HepG2 (cell line): ENCODE data around the gene BCORL1. TPM values are rescaled to one million over a fixed set of nuclear protein-coding genes. Genes with fewer than 3 reads are reported as not detected.

Source experiments
- ATAC-seq: fragments of 200-7000 bp; cut with Tn5 transposase; 3 replicates; pipeline ENCODE4 v1.9.1; 2020; ENCODE audit warnings: mild to moderate bottlenecking, moderate library complexity
- BruUV-seq: library from RNA; stranded (reverse); fragments of 400-500 nt; replicated peaks from 2 replicates; lab custom pipeline; 2021; lab: Mats Ljungman, UMichigan
- CTCF ChIA-PET: fragments of 300-600 bp; formaldehyde crosslinking; extraction: SDS; loops from one replicate; lab custom pipeline; 2021; ENCODE audit warnings: low total read pairs, inconsistent platforms, low intra/inter-chr PET ratio; lab: Yijun Ruan, JAX
- POLR2A ChIA-PET: fragments of 350-600 bp; sonication (Branson Sonifier 250); formaldehyde crosslinking; loops from one replicate; lab custom pipeline; 2020; ENCODE audit warnings: antibody characterized with exemption, inconsistent platforms; lab: Yijun Ruan, JAX
- DNase-seq: peaks from one replicate; pipeline ENCODE4 v3.0.0-alpha.2; 2015; ENCODE audit warnings: low spot score
- FAIRE-seq: peaks from 3 replicates; lab custom pipeline; 2011; peaks lifted over from hg19 to GRCh38; lab: Jason Lieb, UNC
- H2AFZ ChIP-seq: one replicate; pipeline ENCODE4 v1.6.1; 2011; ENCODE audit warnings: low read length, inconsistent platforms
- H3K27ac ChIP-seq: fragments of 300-600 bp; 3 replicates; pipeline ENCODE4 v1.8.0; 2011; ENCODE audit warnings: mixed run types, mild to moderate bottlenecking, mixed read lengths, low read length, inconsistent platforms; ENCODE audit not compliant: insufficient read depth; ENCODE audit errors: extremely low read length
- H3K27me3 ChIP-seq, 2 experiments: fragments of 200-600 bp in 1 of 2; 2 replicates in 1 of 2; 3 replicates in 1 of 2; pipeline versions ENCODE4 v1.6.0 to v1.8.0; 2011; ENCODE audit warnings: low read length in 2 of 2, mild to moderate bottlenecking in 2 of 2, moderate library complexity in 2 of 2, inconsistent platforms in 1 of 2; ENCODE audit not compliant: insufficient read depth in 2 of 2, control insufficient read depth in 1 of 2
- H3K36me3 ChIP-seq, 2 experiments: fragments of 200-600 bp in 1 of 2; replicated peaks in 1 of 2; 2 replicates in 1 of 2; 3 replicates in 1 of 2; pipeline versions ENCODE4 v1.5.1 to v1.8.0; 2011; ENCODE audit warnings: low read length in 2 of 2, inconsistent platforms in 1 of 2; ENCODE audit not compliant: insufficient read depth in 2 of 2, control insufficient read depth in 1 of 2
- H3K4me1 ChIP-seq: 2 replicates; pipeline ENCODE4 v1.5.1; 2012; ENCODE audit warnings: low read length, inconsistent platforms; ENCODE audit not compliant: insufficient read depth
- H3K4me2 ChIP-seq: 2 replicates; pipeline ENCODE4 v1.6.0; 2011; ENCODE audit warnings: low read depth, low read length, inconsistent platforms
- H3K4me3 ChIP-seq, 3 experiments: fragments of 200-600 bp in 1 of 3; sonication (generic), shearing (Covaris generic) in 1 of 3; replicated peaks in 1 of 3; 2 replicates each; pipeline ENCODE4 v1.5.1; 2011 to 2016; ENCODE audit warnings: low read length in 3 of 3, inconsistent platforms in 2 of 3, low read depth in 2 of 3, mild to moderate bottlenecking in 2 of 3, control low read depth in 1 of 3, mixed read lengths in 1 of 3; ENCODE audit not compliant: insufficient read depth in 1 of 3
- H3K79me2 ChIP-seq: one replicate; pipeline ENCODE4 v1.6.1; 2011; ENCODE audit warnings: low read length, inconsistent platforms; ENCODE audit not compliant: insufficient read depth
- H3K9ac ChIP-seq: 2 replicates; pipeline ENCODE4 v1.6.0; 2011; ENCODE audit warnings: mild to moderate bottlenecking, low read depth, low read length, inconsistent platforms; ENCODE audit not compliant: insufficient read depth
- H3K9me3 ChIP-seq: 2 replicates; pipeline ENCODE4 v1.5.1; 2012; ENCODE audit warnings: mild to moderate bottlenecking, low read length
- H4K20me1 ChIP-seq: 2 replicates; pipeline ENCODE4 v1.6.0; 2011; ENCODE audit warnings: inconsistent platforms, mild to moderate bottlenecking, low read length, moderate library complexity; ENCODE audit not compliant: insufficient read depth
- RBFOX2 ChIP-seq: fragments of 200-400 bp; formaldehyde crosslinking; IDR thresholded peaks from 2 replicates; pipeline ENCODE4 v1.6.1; 2017; ENCODE audit warnings: low read depth, mild to moderate bottlenecking, low read length
- ZNF644 ChIP-seq: IDR thresholded peaks from 2 replicates; pipeline ENCODE4 v1.6.1; 2016; ENCODE audit warnings: low read depth
- WGBS: methylation state at CpG from one replicate; pipeline ENCODE4 v1.1.6; 2017; ENCODE audit warnings: low lambda C conversion rate; 5-methylcytosine and 5-hydroxymethylcytosine counted together
- in situ Hi-C: cut with HindIII; loops from 2 replicates; pipeline ENCODE4 v1.10.0; 2017; ENCODE audit warnings: low pct_unique_long_range_greater_than_20kb; ENCODE audit not compliant: extremely low pct_ligation_motif_present
- intact Hi-C: fragments of 100-400 bp; cut with micrococcal nuclease; formaldehyde crosslinking; loops from one replicate; pipeline ENCODE4 v1.10.0; 2022; ENCODE audit not compliant: unreplicated experiment
- polyA plus RNA-seq, 8 experiments: library from polyadenylated mRNA; depleted of rRNA in 3 of 8; stranded (reverse) in 7 of 8; unstranded in 1 of 8; fragments of >200 nt; fragmentation: Illumina TruSeq in 4 of 8; extraction: Trizol in 4 of 8; gene quantifications; 2 replicates each; pipeline versions ENCODE4 v1.2.1 to v1.2.3, GENCODE V29; 2011 to 2016; ENCODE audit warnings: low read depth in 4 of 8, missing spikeins in 1 of 8, mixed read lengths in 1 of 8; ENCODE audit not compliant: insufficient read depth in 1 of 8
- total RNA-seq, 5 experiments: library from RNA; depleted of rRNA; stranded (reverse); fragments of >200 nt; fragmentation: Illumina TruSeq; extraction: Trizol; gene quantifications; 2 replicates each; pipeline ENCODE4 v1.2.3, GENCODE V29; 2016; ENCODE audit warnings: low read depth in 1 of 5
- TF ChIP-seq, protein P1 (sequence below): IDR thresholded peaks from 2 replicates; pipeline ENCODE4 v1.6.1; 2016; ENCODE audit warnings: missing biosample characterization, missing genetic modification reagents, low read depth
- TF ChIP-seq, protein P2 (sequence below): sonication (generic); formaldehyde crosslinking; IDR thresholded peaks from 2 replicates; pipeline ENCODE4 v1.8.0; 2022; ENCODE audit warnings: mild to moderate bottlenecking, missing genetic modification reagents, moderate library complexity

Gene BCORL1
- total and polyA plus RNA-seq, 2 of the 13 experiments (the other 11 are each of a cell fraction or from before 2014, with no cell fraction given) = 0.67 to 1.4 TPM

DNA sequence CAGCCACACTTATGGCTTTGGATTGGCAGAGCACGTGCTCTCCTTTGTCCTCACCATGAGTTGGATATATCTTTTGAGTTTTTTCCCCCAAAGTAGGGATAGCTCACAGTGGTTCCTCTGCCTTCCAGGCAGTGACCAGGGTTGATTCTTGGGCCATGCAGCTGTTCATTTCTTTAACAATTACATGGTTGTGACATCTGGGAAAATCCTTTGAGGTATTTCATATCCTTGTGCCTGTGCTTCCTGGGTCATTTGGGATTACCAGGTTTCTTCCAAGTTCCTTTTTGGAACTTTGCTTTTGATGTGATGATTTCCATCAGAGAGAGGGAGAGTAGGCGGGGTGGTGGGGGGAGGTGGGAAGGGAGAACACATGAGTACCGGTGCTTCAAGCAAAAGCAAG is 15.6 kb downstream of the BCORL1 start:
- FAIRE-seq (no peak), DNase-seq (no peak), ATAC-seq (no peak)
- intact Hi-C loops (no loop called here), in situ Hi-C loops (no loop called here)
- Histone ChIP-seq H3K27me3 (no peaks in the 10 kb centered on the region), H2AFZ (no peak overlapping the region), H3K27ac (no peak overlapping the region), H4K20me1 (no peaks in the 10 kb centered on the region), H3K36me3 (no peaks in the 10 kb centered on the region), H3K4me3 (no peak overlapping the region), H3K4me2 (no peak overlapping the region), H3K9me3 (no peaks in the 10 kb centered on the region), H3K4me1 (0 out of 2 replicates have a peak, but pooled peaks cover 9% of the 10 kb centered on the region), H3K9ac (no peak overlapping the region), H3K79me2 (no peaks in the 10 kb centered on the region)
- BruUV-seq = no TSS peak
- 100% methylated on average over 3 of the region's 3 CpGs for WGBS
- ChIA-PET CTCF (no interaction called here), POLR2A (no interaction called here)
- TF ChIP-seq RBFOX2 = no peak

DNA sequence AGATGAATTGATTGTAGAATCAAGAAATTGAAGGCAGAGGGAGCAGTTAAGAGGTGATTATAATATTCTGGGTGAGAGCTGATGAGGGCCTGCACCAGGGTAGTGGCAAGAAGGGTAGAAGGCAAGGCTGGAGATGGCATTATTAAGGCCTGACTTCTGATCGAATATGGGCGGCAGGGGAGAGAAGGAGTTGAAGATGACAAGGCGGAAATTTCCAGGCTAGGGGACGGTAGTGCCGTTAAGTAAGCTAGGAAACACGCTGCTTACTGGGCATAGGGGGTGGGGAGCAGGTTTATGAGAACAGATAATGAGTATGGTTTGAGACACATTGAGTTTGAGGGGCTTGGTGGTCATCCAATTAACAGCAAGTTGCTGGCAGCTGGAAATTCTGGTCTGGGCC is 19.5 kb downstream of the BCORL1 start:
- in situ Hi-C loops = no loop called here
- FAIRE-seq (no peak), ATAC-seq (no peak), DNase-seq (no peak)
- intact Hi-C loops = no loop called here
- Histone ChIP-seq H3K4me2 (no peak overlapping the region), H3K79me2 (no peaks in the 10 kb centered on the region), H3K4me1 (peaks cover 25% of the 10 kb centered on the region), H3K4me3 (no peak overlapping the region), H4K20me1 (no peaks in the 10 kb centered on the region), H3K9me3 (no peaks in the 10 kb centered on the region), H3K36me3 (peaks cover 0 to 2% of the 10 kb centered on the region in 2 experiments; a peak in 1 of 5 replicates), H3K9ac (no peak overlapping the region), H3K27ac (no peak overlapping the region), H2AFZ (no peak overlapping the region), H3K27me3 (no peaks in the 10 kb centered on the region)
- 93% methylated on average over 6 of the region's 6 CpGs for WGBS
- no TSS peak for BruUV-seq
- ChIA-PET CTCF (no interaction called here), POLR2A (no interaction called here)
- TF ChIP-seq, protein P1, sequence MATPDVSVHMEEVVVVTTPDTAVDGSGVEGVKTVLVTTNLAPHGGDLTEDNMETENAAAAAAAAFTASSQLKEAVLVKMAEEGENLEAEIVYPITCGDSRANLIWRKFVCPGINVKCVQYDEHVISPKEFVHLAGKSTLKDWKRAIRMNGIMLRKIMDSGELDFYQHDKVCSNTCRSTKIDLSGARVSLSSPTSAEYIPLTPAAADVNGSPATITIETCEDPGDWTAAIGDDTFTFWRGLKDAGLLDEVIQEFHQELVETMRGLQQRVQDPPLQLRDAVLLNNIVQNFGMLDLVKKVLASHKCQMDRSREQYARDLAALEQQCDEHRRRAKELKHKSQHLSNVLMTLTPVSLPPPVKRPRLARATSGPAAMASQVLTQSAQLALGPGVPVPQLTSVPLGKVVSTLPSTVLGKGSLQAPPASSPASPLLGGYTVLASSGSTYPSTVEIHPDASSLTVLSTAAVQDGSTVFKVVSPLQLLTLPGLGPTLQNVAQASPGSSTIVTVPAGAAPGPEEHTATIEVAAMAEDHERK (CRISPR knock-in tag) = no peak
- no peak for TF ChIP-seq ZNF644
- TF ChIP-seq, protein P2, sequence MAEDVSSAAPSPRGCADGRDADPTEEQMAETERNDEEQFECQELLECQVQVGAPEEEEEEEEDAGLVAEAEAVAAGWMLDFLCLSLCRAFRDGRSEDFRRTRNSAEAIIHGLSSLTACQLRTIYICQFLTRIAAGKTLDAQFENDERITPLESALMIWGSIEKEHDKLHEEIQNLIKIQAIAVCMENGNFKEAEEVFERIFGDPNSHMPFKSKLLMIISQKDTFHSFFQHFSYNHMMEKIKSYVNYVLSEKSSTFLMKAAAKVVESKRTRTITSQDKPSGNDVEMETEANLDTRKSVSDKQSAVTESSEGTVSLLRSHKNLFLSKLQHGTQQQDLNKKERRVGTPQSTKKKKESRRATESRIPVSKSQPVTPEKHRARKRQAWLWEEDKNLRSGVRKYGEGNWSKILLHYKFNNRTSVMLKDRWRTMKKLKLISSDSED (CRISPR knock-in tag) = no peak
- TF ChIP-seq, all 625 proteins: peak for 0
